Chondrocyte (in vitro differentiated cells): ENCODE data around the gene PTPN22. TPM values are rescaled to one million over a fixed set of nuclear protein-coding genes. Genes with fewer than 3 reads are reported as not detected.

ENCODE experiments used
- DNase-seq: peaks from one replicate; pipeline ENCODE4 v3.0.0; 2021; ENCODE audit warnings: mixed read lengths, low spot score
- H3K27ac Mint-ChIP-seq: one replicate; pipeline ENCODE4 v1.8.0; 2021; ENCODE audit warnings: mild to moderate bottlenecking, moderate library complexity, mixed read lengths; ENCODE audit not compliant: unreplicated experiment
- H3K27me3 Mint-ChIP-seq: 2 replicates; pipeline ENCODE4 v1.8.0; 2021; ENCODE audit warnings: low read depth, mixed read lengths
- H3K36me3 Mint-ChIP-seq: 2 replicates; pipeline ENCODE4 v1.8.0; 2021; ENCODE audit warnings: low read depth, mixed read lengths
- H3K4me1 Mint-ChIP-seq: 2 replicates; pipeline ENCODE4 v1.8.0; 2021; ENCODE audit warnings: low read depth, mild to moderate bottlenecking, mixed read lengths
- H3K4me3 Mint-ChIP-seq: one replicate; pipeline ENCODE4 v1.8.0; 2021; ENCODE audit warnings: mild to moderate bottlenecking, moderate library complexity, mixed read lengths; ENCODE audit not compliant: unreplicated experiment
- H3K9me3 Mint-ChIP-seq: 2 replicates; pipeline ENCODE4 v1.8.0; 2021; ENCODE audit warnings: low read depth, mixed read lengths
- total RNA-seq: library from RNA; stranded (reverse); gene quantifications from 3 replicates; pipeline ENCODE4 v1.2.1, GENCODE V29; 2021
- TF ChIP-seq, protein P1 (sequence below): fragments of 200-600 bp; sonication (generic); IDR thresholded peaks from 2 replicates; pipeline ENCODE4 v1.5.0; 2021; ENCODE audit warnings: antibody characterized with exemption, mild to moderate bottlenecking, moderate library complexity

Gene PTPN22
- total RNA-seq, 1 donor from 2014 or later = not detected

GRCh38 chr1:113805639-113806038 is 65.9 kb downstream of the PTPN22 start:
- H3K4me3 Mint-ChIP-seq = no peak overlapping the region
- H3K36me3 Mint-ChIP-seq = no peaks in the 10 kb centered on the region
- H3K27ac Mint-ChIP-seq = no peak overlapping the region
- no peak for DNase-seq
- peaks cover 54% of the 10 kb centered on the region for H3K4me1 Mint-ChIP-seq
- H3K9me3 Mint-ChIP-seq = no peaks in the 10 kb centered on the region
- TF ChIP-seq, protein P1, sequence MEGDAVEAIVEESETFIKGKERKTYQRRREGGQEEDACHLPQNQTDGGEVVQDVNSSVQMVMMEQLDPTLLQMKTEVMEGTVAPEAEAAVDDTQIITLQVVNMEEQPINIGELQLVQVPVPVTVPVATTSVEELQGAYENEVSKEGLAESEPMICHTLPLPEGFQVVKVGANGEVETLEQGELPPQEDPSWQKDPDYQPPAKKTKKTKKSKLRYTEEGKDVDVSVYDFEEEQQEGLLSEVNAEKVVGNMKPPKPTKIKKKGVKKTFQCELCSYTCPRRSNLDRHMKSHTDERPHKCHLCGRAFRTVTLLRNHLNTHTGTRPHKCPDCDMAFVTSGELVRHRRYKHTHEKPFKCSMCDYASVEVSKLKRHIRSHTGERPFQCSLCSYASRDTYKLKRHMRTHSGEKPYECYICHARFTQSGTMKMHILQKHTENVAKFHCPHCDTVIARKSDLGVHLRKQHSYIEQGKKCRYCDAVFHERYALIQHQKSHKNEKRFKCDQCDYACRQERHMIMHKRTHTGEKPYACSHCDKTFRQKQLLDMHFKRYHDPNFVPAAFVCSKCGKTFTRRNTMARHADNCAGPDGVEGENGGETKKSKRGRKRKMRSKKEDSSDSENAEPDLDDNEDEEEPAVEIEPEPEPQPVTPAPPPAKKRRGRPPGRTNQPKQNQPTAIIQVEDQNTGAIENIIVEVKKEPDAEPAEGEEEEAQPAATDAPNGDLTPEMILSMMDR = no peak
- H3K27me3 Mint-ChIP-seq = no peaks in the 10 kb centered on the region

- Mint-ChIP-seq H3K27me3 (no peaks in the 10 kb centered on the region), H3K4me1 (peaks cover 55% of the 10 kb centered on the region), H3K4me3 (no peak overlapping the region), H3K9me3 (no peaks in the 10 kb centered on the region), H3K27ac (no peak overlapping the region), H3K36me3 (no peaks in the 10 kb centered on the region)
- no peak for DNase-seq
- TF ChIP-seq, protein P1 = no peak
Observed at GRCh38 chr1:113805256-113805531, 66.3 kb downstream of the PTPN22 start.

DNA sequence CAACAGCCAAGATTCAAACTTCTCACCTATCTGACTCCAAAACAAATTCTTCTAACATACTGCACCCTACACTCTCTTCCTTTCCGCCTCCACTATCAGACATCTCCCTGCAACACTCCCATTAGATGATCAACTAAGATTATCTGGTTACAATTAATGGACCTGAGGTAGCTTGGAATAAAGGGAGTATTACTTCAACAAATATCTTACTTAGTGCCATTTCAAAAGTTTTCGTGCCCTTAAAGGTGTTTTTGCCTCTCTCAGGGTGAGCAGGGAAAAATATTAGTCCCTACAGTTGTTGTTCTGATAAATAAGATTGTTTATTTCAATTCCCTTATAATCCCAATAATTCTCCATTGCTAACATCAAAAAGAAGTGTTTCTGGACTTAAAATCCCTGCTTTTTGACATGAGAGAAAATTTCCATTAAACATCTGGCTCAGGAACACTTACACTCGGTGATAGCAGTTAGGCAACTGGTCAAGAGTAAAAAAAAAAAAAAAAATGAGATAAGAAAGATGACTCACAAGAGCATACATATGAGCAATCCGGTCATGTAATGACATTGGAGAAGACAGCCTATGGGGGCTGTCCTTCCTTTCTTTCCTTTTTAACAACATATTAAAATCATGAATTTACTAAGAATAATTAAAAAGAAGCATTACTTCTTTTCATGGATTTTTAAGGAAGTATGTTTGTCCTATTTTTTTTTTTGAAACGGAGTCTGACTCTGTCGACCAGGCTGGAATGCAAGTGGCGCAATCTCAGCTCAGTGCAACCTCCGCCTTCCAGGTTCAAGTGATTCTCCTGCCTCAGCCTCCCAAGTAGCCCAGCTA is 66.9 kb downstream of the PTPN22 start:
- Mint-ChIP-seq H3K27me3 (no peaks in the 10 kb centered on the region), H3K4me3 (no peak overlapping the region), H3K27ac (peak overlapping the region; percentile 29), H3K9me3 (no peaks in the 10 kb centered on the region), H3K36me3 (no peaks in the 10 kb centered on the region), H3K4me1 (peaks cover 53% of the 10 kb centered on the region)
- TF ChIP-seq, protein P1 = no peak
- no peak for DNase-seq

GRCh38 chr1:113802367-113803007 is 69.0 kb downstream of the PTPN22 start:
- no peaks in the 10 kb centered on the region for H3K9me3 Mint-ChIP-seq
- peaks cover 50% of the 10 kb centered on the region for H3K4me1 Mint-ChIP-seq
- no peaks in the 10 kb centered on the region for H3K27me3 Mint-ChIP-seq
- H3K36me3 Mint-ChIP-seq = peaks cover 3% of the 10 kb centered on the region
- no peak overlapping the region for H3K27ac Mint-ChIP-seq
- no peak for DNase-seq
- TF ChIP-seq, protein P1 = no peak
- H3K4me3 Mint-ChIP-seq = no peak overlapping the region

DNA sequence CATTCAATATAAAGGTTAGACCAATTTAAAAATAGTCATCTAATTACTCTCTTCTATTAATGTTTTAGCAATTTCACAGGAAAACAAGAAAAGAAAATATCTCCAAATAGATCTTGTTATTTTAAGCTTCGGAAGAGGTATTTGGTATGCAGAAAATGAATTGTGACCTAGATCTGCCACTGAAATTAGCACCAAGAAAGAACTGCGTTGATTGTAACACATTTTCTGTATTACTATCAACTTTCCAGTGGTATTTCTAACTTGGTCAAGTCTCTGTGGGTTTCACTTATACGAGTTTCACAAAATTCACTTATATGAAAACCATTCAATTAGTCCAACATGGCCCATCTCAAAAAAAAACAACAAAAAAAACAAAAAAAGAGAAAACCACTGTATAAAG is 71.0 kb downstream of the PTPN22 start:
- peaks cover 10% of the 10 kb centered on the region for H3K36me3 Mint-ChIP-seq
- no peak for DNase-seq
- peaks cover 49% of the 10 kb centered on the region for H3K4me1 Mint-ChIP-seq
- peak overlapping the region; percentile 69 for H3K27ac Mint-ChIP-seq
- H3K27me3 Mint-ChIP-seq = no peaks in the 10 kb centered on the region
- H3K9me3 Mint-ChIP-seq = no peaks in the 10 kb centered on the region
- TF ChIP-seq, protein P1 = no peak
- no peak overlapping the region for H3K4me3 Mint-ChIP-seq
